ENCODE measurements around the gene OPN1LW. TPM values are rescaled to one million over a fixed set of nuclear protein-coding genes. Genes with fewer than 3 reads are reported as not detected.

The OPN1LW gene
- total and polyA plus RNA-seq, 2 donors from 2014 or later, result not detected

- no peaks in the 10 kb centered on the region for H3K4me1 ChIP-seq (ENCODE audit: control insufficient read depth in 2 of 3, insufficient read depth in 2 of 3, low read depth in 1 of 3, low read length in 3 of 3)
- H3K9me3 ChIP-seq (ENCODE audit: control insufficient read depth in 2 of 3, insufficient read depth in 1 of 3, low read length in 3 of 3), result no peaks in the 10 kb centered on the region
- FAIRE-seq, result no peak
- intact Hi-C loops (cut with DNase I), result no loop called here
- no peak overlapping the region for H3K27ac ChIP-seq (ENCODE audit: low read depth in 2 of 2, low read length in 2 of 2)
- no peak overlapping the region for H3K4me3 ChIP-seq (ENCODE audit: low read length in 3 of 3)
- no peaks in the 10 kb centered on the region for H3K36me3 ChIP-seq (ENCODE audit: control insufficient read depth in 2 of 3, insufficient read depth in 3 of 3, low read length in 3 of 3)
- no peak for TF ChIP-seq CTCF (IDR thresholded peaks at IDR 0.05; ENCODE audit: borderline replicate concordance, extremely low read depth, insufficient read depth)
- DNase-seq, result no peak
- no peak overlapping the region for H3K9ac ChIP-seq (ENCODE audit: low read length in 3 of 3)
- H3K27me3 ChIP-seq (ENCODE audit: control insufficient read depth, insufficient read depth, low read length), result no peaks in the 10 kb centered on the region
Measured at GRCh38 chrX:154140206-154140605, 3.8 kb upstream of the OPN1LW start.

- H3K27ac ChIP-seq (ENCODE audit: low read depth in 2 of 2, low read length in 2 of 2), result no peak overlapping the region
- H3K4me1 ChIP-seq (ENCODE audit: control insufficient read depth in 2 of 3, insufficient read depth in 2 of 3, low read depth in 1 of 3, low read length in 3 of 3), result no peaks in the 10 kb centered on the region
- H3K27me3 ChIP-seq (ENCODE audit: control insufficient read depth, insufficient read depth, low read length), result no peaks in the 10 kb centered on the region
- FAIRE-seq, result no peak
- H3K9me3 ChIP-seq (ENCODE audit: control insufficient read depth in 2 of 3, insufficient read depth in 1 of 3, low read length in 3 of 3), result no peaks in the 10 kb centered on the region
- no peaks in the 10 kb centered on the region for H3K36me3 ChIP-seq (ENCODE audit: control insufficient read depth in 2 of 3, insufficient read depth in 3 of 3, low read length in 3 of 3)
- no peak overlapping the region for H3K4me3 ChIP-seq (ENCODE audit: low read length in 3 of 3)
- intact Hi-C loops (cut with DNase I), result no loop called here
- H3K9ac ChIP-seq (ENCODE audit: low read length in 3 of 3), result no peak overlapping the region
- no peak for TF ChIP-seq CTCF (IDR thresholded peaks at IDR 0.05; ENCODE audit: borderline replicate concordance, extremely low read depth, insufficient read depth)
- no peak for DNase-seq
Measured at GRCh38 chrX:154140742-154141141, 3.3 kb upstream of the OPN1LW start.

GRCh38 chrX:154142386-154142785 lies 1.7 kb upstream of the OPN1LW start:
- Histone ChIP-seq H3K9ac (ENCODE audit: low read length in 3 of 3) (no peak overlapping the region), H3K27me3 (ENCODE audit: control insufficient read depth, insufficient read depth, low read length) (no peaks in the 10 kb centered on the region), H3K27ac (ENCODE audit: low read depth in 2 of 2, low read length in 2 of 2) (no peak overlapping the region), H3K4me3 (ENCODE audit: low read length in 3 of 3) (no peak overlapping the region), H3K36me3 (ENCODE audit: control insufficient read depth in 2 of 3, insufficient read depth in 3 of 3, low read length in 3 of 3) (no peaks in the 10 kb centered on the region), H3K9me3 (ENCODE audit: control insufficient read depth in 2 of 3, insufficient read depth in 1 of 3, low read length in 3 of 3) (no peaks in the 10 kb centered on the region), H3K4me1 (ENCODE audit: control insufficient read depth in 2 of 3, insufficient read depth in 2 of 3, low read depth in 1 of 3, low read length in 3 of 3) (no peaks in the 10 kb centered on the region)
- DNase-seq, result no peak
- no peak for TF ChIP-seq CTCF (IDR thresholded peaks at IDR 0.05; ENCODE audit: borderline replicate concordance, extremely low read depth, insufficient read depth)
- intact Hi-C loops (cut with DNase I), result no loop called here
- no peak for FAIRE-seq

Data from kidney (tissue), 14 donors.